Activated CD4-positive, alpha-beta T cell treated with anti-CD3 and anti-CD28 coated beads for 24 hours (primary cell): ENCODE measurements around the gene SMOC2.

Experiments
- DNase-seq, 2 donors: peaks; one replicate each; pipeline ENCODE4 v3.0.0-alpha.2; 2020; ENCODE audit warnings: low read depth in 2 of 2

Gene SMOC2

DNA sequence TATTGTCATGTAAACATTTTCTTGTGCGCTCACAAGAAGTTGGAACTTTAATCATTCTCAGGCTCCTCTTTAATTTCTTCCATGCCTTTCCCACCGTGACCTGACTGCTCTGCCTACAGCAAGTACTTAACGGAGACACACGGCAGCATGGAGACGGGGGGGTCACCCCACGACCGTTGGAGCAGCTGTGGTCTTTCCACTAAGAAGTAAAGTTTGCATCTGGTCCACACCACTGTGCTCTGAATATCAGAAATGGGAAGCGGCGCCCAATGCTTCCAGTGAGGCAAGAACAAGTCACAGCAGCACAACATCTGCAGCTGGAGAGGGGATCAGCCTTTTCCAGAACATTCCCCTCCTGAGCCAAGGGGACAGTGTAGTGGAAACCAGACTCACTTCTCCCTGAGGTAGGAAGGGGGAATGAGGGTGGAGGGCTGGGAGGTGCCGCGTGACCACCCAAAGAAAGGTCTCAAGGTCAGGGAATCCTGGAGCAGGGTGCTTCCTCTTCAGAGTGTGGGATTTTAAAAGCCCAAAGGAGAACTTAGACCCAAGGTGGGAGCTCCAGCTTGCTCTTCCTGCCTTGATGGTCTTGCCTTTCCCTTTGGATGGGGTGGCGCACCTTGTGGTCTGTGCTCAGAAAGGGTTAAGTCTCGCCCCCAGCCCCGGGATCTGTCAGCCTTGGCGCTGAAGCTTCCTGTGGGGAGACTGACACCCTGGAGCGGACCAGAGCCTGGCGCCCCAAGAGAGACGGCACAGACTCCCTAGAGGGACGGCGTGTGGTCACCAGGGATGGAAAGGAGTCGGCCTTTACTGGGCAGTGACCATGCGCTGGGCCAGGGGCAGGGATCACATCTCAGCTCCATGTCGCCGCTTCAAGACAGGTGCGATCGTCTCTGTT is 25.6 kb upstream of the SMOC2 start:
- no peak for DNase-seq

DNA sequence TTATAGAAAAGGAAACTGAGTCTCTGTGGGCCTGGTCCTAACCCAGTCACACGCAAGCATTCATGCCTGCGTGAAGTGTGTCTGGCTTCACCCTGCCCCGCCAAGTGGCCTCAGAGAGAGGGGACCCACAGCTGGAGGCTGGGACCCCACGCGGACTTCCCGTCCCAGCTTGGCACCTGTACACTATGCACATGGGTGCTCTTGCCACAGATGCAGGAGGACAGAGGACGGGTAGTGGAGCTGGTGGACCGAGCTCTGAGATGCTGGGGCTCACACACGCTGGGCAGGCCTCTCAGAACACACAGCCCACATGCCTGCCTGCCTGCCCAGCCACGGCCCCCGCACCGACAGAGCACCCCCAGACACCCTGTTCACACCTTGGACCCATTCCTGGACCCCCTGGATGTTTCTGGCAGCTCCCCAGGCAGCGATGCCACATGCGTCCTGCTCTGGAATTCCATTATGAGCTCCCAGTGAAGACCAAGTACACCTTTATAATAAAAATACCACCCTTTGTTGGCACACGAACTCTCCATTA is 24.9 kb upstream of the SMOC2 start:
- DNase-seq, result no peak

DNA sequence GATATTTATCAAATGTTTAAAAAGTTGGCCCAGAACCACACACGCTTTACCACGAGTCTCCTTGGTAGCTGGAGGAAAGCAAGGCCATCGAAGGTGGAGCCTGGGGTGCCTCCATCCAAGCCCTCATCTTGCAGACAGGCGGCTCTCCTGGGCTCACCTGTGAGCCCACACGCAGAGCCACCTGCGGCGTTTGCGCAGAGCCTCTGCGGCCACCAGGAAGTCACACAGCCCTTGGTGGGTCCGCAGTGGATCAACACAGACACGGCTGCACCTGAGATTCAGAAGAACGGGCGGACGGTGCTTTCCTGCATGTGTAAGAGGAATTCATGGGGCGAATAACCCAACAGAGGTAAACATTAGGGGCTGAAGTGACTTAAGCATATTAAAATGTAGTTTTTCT is 24.5 kb upstream of the SMOC2 start:
- no peak for DNase-seq

DNA sequence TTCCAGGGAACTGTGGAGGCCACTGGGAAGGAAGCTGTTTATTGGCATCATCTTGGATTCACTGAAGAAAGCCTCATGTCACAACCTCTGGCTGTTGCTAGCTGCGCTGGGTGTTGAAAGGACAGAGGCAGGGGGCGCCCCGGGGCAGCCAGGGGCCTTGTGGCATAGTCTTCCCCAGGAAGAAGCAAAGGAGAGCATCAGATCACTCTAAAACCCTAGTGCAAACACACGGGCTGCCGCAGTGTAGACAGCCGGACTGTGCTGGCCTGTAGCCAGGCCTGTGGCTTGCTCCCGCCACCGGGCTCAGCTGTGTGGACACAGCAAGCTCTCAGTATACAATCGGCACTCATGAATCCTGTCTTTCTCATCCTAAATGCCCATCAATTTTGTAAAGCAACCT is 23.8 kb upstream of the SMOC2 start:
- DNase-seq, result no peak

DNA sequence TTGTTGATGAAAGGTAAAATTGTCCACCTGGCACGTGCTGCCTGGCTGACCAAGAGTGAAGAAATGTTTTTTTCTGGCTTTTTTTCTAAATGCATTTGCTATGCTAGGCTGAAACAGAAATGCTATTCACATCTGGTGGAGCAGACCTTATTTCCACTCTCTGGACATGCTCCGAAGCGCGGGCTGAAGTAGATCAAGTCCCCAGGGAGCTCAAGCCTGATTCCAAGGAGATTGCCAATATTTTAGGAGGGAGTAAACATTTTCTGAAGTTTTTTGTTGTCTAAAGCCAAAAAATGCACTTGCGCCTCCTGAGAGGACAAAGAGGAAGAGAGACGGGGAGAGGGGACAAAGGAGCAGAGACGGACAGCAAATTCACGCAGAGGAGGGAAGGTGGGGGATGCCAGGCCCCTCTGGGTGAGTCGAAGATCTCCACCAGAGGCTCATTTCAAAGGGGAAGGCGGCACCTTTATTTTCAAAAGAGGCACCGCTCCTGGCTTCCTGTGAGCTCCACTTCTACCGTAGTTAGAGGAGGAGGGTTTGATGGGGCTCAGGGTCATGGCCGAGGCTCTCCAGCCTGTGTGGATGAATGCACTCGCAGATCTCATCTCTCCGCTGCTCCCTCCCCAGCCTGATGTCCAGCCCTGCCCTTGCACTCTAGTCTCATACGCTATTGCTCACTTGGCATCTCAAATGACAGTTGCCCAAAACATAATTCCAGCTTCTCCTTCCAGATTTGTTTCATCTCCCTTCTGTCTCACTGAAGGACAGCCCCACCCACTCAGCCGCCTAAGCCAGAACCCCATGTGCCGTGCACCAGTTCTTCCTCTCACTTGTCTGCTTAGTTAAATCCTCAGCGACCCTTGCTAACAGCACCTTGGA is 23.1 kb upstream of the SMOC2 start:
- DNase-seq, result no peak

DNA sequence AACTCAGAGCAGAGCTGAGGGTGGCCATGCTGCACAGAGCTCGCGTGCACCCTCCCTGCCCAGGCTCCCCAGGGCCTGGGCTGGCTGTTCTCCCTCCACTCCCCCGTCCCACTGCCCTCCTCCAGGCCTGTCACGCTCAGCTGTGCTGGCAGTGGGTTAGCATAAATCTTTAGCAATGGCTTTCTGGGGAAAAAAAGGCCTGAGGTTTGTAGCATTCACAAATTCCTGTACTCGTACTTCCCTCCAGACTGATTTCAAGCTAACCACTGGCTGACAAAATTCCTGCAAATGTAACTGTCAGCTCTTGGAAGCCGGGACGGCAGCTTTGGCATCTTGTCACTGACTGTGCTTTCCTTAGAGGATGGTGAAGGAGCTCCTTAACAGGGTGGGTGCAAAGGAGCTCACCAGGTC is 22.3 kb upstream of the SMOC2 start:
- no peak for DNase-seq

DNA sequence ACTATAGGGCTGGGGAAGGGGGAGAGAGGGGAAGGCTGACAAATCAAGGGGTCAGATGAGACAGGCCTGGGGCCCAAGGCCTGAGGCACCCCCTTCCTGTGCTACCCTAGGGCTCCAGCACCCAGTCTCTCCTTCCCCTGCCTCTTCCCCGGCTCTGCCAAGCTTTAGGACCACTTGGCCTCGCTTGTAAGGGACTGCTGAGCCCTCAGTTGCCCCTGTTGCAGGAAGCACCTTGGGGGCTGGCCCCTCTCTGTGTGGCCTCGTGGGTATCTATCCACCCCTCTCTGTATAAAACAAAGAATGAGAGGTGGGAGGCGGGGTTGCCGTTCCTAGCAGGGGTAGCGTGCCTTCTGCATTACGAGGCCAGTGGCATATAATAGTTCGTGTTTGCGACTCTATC is 21.4 kb upstream of the SMOC2 start:
- no peak for DNase-seq

DNA sequence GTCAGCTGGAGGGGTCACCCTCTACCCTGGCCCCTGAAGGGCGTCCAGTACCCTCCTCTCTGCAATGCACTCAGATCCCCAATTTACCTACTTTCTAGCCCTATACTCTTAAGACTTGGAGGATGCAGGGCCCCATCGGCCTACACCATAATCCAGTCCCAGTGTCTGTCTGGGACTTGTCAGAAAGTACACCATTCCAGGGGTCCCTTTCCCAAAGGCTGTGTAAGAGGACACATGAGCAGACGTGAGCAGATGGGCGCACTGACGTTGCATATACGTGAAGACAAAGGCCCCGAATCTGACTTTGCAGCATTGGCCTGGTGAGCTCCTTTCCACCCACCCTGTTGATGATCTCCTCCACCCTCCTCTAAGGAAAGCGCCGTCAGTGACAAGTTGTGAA is 20.9 kb upstream of the SMOC2 start:
- DNase-seq, result no peak

DNA sequence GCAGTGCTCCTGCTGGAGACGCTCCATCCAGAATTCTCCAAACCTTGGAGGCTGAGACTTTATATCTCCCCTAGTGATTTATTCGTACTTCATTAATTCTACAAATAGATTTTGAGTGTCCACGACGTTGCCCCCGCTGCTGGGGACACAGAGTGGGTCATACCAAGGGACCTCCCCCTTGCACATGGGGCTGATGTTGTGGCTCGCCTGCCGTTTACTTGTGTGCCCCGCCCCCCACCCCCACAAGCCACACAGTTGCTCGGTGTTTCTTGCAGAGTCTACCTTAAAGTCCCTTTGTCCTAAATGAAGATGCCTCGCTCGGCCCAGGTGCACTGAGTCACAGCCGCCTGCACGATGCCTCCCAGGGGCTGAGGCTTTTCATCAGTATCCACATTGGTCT is 20.3 kb upstream of the SMOC2 start:
- DNase-seq, result no peak

DNA sequence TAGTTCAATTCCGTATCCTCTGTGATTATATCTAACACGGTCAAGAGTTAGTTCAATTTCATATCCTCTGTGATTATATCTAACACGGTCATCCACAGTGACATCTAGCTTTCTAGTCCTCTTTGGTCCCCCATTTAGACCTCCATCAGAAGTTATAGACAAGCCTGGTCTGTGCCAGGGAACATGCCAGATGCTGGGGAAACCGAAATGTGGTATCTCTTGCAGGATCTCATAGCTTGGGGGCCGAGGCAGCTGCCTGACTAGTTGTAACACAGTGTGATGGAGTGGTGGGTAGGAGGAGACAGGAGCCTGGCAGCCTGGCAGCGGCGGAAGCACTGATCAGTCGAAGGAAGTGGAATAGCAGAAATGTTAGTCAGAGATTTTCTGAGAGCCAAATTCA is 13.8 kb upstream of the SMOC2 start:
- no peak for DNase-seq

DNA sequence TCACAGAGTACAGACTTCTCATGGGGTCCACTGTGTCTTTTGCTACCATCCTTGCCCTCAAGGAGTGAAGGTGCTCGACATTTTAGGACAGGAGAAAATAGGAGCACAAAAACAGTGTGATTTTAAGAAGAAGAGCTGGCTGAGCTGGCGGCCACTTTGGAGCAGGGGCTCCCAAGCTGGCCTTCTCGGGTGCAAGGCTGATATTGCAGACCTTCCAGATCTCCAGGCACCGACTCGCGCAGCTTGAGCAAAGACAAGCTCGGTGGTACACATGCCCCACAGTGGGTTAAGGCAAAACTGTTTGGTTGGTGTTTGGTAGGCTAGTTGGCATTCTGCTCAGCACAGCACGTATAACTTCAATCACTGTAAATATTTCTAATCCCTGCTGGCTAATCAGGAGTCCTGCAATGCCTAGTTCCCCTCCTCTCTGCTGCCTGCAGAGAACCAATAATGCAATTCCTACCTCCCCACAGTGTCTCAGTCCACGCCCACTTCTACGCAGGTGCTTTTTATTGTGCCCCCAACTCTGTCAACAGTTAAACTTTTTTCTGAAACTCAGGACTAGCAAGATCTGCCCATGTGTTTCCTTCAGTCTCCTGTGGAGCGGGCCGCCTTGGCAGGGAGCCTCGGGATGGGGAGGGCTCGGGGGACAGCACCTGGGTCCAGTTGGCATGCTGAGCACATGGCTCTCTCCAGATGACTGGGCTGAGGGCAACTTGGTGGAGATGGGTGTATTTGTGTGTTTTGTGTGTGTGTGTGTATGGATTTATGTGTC is 12.7 kb upstream of the SMOC2 start:
- DNase-seq, result no peak

DNA sequence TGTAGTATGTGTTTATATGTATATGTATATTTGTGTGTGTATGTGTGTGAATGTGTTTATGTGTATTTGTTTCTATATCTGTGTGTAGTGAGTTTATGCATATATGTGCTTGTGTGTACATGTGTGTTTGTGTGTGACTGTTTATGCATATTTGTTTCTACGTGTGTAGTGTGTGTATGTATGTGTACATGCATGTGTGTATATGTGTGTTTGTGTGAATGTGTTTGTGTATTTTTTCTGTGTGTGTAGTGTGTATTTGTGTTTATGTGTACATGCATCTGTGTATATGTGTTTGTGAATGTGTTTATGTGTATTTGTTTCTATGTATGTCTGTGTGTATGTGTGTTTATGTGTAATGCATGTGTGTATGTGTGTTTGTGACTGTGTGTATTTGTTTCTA is 12.1 kb upstream of the SMOC2 start:
- DNase-seq, result no peak

DNA sequence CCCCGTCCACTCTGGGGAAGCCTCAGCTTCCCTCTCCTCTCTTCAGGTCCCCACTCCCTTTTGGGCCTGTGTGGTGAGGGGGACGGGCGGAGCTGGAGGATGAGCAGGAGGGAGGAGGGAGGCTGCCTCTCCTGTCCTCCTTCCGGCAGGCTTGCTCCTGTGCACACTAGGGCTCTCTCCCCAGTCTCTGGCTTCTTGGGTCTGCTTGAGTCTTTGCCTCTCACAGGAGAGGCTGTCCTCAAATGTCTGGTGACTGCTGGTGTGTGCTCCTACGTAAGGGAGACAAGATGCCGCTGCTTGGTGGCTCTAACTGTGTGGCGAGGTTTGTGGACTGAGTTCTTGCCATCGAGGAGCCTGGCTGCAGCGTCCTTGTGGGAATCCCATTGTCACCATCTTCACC is 8.8 kb upstream of the SMOC2 start:
- no peak for DNase-seq

DNA sequence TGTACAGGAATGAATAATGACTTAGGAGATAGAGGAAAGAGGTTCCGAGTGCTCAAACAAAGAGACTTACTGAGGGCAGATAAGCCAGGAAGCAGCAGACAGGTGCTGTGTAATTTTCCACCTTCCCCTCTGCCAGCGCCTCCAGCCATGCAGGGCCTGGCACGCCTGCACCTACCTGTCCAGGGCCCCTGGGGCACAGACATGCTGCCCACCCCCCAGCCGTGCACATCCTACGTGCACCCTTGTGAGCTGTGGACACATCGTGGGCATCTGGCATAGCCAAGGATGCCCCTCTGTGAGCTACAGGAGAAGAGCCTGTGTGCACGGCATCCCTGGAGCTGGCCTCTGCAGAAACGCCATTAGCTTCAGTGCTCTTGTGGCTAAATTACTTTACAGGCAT is 7.1 kb upstream of the SMOC2 start:
- DNase-seq, result no peak

DNA sequence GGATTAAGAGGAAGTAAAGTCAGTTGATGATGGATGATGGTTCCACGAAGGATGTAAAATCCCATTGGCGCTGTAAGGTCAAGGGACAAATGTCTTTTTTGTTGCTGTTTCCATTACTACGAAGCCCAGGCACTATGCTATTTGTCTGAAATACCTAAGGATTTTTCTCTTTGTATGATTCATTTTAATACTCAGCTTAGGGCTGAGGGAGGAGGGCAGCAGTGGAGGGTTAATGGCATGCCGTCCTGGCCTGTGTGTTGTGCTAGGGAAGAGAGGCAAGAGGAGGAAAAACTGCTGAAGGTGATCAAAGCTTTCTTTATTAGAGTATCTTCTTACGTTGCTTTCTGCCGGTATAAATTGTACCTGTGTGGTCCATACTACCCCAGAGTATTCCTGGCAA is 6.5 kb upstream of the SMOC2 start:
- no peak for DNase-seq

DNA sequence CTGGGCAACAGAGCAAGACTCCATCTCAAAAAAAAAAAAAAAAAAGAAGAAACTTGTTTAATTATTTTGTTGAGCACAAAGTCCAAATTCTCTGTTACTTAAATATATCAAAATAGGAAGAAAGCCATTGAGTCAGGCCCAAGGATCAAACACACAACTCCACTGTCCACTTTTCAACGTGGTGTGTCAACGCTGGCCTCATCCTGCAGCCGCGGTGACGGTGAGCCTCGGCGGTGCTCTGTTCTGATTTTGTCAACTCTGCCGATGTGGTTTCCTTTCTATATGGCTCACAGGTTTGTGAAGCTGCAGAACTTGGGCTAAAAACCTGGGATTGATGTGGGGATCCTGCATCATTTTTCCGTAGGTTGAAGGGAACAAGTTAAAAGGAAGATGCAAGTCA is 3.2 kb upstream of the SMOC2 start:
- DNase-seq, result no peak

DNA sequence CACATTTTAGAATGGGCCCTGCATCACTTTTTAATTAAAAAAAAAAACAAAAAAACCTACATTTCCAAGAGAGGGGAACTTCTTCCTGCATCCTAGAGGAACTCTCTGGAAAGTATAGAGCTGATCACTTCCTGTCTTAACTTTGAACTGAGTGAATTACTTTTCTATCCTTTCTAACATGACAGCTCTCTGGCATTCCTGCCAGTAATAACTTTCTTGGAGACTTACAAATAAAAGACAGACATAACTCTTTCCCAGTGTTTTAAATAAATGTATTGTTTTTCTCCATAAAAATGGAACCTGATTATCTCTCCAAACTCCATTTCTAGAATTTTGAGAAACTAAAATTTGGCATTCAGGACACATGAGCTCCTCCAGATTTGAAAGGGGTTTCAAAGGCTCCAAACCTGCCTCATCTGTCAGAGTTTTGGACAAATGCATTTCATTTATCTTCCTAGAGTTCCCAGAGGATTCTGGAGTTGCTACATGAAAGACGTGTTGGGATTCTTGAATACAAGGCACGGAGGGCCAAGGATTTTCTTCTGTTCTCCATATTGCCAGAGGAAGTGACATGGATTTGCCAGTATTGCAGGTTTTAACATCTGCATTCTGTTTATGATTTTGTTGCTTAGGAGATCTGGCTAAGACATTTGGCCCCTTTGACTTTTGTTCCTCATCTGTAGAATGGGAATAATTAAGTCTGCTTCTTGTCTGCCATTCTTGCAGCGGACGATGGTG is 2.0 kb upstream of the SMOC2 start:
- no peak for DNase-seq

DNA sequence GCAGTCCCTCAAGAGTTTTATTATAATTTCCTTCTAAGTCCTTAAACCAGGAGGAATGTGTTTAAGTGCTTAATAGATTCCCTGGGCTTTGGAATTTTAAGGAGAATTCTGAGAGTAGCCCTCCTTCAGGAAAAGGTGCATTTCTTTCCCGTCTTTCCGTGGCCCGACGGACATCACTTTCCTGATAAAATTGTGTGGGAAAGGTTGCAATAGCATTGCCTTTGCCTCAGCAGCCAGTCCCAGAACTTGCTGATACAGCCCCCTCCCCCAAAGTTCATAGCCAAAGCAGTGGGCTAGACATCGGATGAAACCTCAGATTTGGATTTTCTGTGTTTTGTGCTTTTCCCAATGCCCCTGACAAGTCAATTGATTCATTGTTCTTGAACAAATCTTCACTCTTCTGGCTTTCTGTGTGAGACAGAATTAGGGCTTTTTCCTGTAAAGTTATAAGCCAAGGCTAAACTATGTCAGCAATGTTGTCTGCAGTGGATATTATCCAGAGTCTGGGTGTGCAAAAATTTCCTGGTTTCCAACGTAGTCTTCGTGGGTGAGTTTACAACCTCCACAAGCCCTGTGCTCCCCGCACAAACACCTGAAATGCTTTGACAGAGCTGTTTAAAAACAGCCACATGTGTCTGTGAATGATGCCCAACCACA is 1.1 kb upstream of the SMOC2 start:
- DNase-seq, result no peak

DNA sequence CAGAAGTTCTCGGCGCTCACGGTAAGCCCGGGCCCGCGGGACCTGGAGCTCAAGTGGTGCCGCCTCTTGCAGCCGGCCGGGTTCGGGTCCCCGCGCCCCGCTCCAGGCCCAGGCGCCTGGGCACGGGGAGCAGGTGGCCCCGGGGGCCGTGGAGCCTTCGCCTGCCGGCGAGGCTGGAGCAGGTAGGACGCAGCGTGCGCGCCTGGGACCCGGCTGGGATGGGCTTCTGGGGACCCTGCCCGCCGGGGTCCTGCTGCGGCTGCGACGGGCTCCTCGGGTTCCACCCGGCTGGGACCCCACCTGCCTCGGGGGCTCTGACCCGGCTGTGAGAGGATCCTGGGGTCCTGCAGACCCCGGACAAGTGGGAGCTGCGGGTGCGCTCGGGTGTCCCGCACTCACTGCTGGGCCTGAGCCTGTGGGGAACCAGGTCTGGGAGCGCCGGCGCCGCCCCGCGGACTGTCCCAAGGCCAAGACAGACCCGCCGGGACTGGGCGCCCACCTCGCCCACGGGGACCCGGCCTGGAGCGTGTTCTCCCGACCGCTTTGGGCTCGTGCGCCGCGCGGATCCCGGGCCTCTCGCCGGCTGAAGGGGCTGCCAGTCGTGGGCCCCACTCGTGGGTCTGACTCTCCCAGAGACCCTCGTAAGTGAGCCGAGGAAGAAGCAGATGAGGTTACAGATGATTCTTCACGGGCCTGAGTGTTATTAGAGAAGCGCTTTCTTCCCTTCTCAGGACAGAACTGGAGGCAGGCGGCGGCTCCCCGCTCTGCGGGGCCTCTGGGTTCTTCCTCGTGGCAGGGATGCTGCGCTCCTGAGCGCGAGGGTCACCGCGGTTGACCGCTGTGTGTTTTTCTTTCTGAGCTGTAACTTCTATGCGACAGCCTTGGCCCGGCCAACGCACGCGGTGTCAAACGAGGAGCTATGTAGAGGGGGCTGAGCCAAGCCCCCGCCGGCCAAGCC is 729 bp downstream of the SMOC2 start:
- no peak for DNase-seq

DNA sequence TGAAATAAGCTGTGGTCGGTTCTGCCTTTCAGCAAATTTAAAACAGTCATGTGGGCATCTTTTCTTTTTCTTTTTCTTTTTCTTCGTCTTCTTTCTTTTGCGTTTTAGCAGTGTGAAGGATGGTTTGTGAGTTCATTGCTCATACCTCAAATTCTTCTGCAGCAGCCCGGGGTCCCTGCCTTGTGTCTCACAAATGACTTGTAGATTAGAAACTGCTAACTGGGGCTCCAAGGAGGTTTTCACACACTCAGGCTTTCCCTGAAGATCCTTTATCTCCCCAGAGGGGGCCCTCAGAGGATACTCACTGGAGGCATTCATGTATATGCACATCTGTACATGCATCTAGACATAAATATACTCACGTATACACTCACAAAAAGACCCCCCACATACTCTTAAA is 1.7 kb downstream of the SMOC2 start:
- no peak for DNase-seq
